ENCODE data around the gene HSPH1.

HSPH1 gene

DNA sequence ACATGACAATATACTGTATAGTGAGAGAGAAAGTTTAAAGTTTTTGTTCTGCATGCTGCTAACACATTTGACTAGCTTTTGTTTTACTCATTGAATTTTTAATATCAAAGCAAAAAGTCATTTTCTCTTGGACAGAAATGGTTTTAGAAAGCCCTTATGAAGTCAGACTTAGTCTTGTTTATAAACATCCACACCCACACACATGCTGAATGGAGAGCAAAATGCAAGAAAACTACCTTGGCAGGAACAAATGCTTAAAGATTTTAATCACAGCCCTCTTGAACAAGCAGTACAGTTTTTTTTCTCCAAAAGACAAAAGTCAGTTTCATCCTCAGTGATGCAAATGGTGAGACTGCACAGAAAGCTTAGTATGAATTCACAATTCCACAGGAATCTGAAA is 25.0 kb downstream of the HSPH1 start:
- no peak overlapping the region for H3K4me3 ChIP-seq (ENCODE audit: low read depth, low read length)
- DNase-seq (ENCODE audit: low read depth), result no peak

GRCh38 chr13:31134039-31134711 is 27.5 kb downstream of the HSPH1 start:
- no peak overlapping the region for H3K4me3 ChIP-seq (ENCODE audit: low read depth, low read length)
- no peak for DNase-seq (ENCODE audit: low read depth)

DNA sequence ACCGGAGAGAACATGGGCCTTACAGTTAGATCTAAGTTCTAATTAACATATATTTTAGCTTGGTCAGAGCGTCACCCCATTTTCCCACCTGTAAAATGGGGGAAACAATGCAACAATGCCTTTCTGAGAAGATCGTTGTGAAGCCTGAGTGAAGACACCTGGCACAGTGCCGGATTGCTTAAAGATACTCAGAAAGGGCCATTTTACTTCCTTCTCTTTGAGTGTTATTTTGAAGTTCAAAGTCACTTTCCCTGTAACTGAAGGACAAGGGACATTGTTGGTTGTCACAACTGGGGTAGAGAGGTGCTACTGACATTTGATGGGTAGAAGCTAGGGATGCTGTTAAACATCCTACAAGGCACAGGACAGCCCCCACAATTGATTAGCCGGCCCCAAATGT is 28.1 kb downstream of the HSPH1 start:
- no peak for DNase-seq (ENCODE audit: low read depth)
- H3K4me3 ChIP-seq (ENCODE audit: low read depth, low read length), result no peak overlapping the region

- no peak for DNase-seq (ENCODE audit: low read depth)
- H3K4me3 ChIP-seq (ENCODE audit: low read depth, low read length), result no peak overlapping the region
Measured at GRCh38 chr13:31131470-31131961, 30.2 kb downstream of the HSPH1 start.

DNA sequence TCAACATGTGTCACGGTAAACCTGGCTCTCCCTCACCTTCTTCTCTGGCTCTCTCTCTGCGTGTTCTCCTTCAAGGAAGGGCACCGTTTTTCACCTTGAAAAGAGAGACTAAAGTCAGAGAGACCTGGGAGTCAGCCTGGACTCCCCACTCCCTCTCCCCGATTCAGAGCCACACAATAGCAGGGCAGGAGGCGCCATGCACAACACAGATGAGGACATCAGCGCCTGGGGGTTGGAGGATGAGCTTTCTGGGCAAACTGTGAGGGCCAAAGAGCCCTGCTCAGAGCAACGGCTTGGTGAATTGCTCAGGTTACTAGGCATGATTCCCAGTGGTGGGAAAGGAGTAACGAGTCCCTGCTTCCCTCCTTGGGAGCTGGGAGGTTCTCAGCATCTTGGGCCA is 32.3 kb downstream of the HSPH1 start:
- no peak for DNase-seq (ENCODE audit: low read depth)
- no peak overlapping the region for H3K4me3 ChIP-seq (ENCODE audit: low read depth, low read length)

GRCh38 chr13:31124204-31124603 is 37.5 kb downstream of the HSPH1 start:
- no peak overlapping the region for H3K4me3 ChIP-seq (ENCODE audit: low read depth, low read length)
- no peak for DNase-seq (ENCODE audit: low read depth)

GRCh38 chr13:31122544-31123260 is 39.0 kb downstream of the HSPH1 start:
- DNase-seq (ENCODE audit: low read depth), result no peak

DNA sequence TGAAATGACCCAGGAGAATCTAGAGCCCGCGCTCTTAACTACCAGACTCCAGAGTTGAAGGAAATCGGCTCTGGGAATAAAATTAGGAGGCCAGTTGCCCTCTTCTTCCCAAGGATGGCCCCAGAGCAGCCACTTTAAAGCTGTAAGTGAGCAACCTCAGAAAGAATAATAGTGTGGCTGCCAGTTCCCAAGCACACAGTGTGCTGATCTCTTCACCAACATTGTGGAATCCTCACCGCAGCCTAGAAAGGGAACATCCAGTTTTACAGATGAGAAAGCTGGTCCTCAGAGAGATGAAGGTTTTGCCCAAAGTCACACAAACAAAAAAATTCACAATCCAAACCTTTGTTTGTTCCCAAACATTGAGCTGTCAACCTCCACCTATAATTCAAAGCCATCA is 39.6 kb downstream of the HSPH1 start:
- DNase-seq (ENCODE audit: low read depth), result no peak
- no peak overlapping the region for H3K4me3 ChIP-seq (ENCODE audit: low read depth, low read length)

More at GRCh38 chr13:31122544-31123260, 39.0 kb downstream of the HSPH1 start:
- no peak overlapping the region for H3K4me3 ChIP-seq (ENCODE audit: low read depth, low read length)

DNA sequence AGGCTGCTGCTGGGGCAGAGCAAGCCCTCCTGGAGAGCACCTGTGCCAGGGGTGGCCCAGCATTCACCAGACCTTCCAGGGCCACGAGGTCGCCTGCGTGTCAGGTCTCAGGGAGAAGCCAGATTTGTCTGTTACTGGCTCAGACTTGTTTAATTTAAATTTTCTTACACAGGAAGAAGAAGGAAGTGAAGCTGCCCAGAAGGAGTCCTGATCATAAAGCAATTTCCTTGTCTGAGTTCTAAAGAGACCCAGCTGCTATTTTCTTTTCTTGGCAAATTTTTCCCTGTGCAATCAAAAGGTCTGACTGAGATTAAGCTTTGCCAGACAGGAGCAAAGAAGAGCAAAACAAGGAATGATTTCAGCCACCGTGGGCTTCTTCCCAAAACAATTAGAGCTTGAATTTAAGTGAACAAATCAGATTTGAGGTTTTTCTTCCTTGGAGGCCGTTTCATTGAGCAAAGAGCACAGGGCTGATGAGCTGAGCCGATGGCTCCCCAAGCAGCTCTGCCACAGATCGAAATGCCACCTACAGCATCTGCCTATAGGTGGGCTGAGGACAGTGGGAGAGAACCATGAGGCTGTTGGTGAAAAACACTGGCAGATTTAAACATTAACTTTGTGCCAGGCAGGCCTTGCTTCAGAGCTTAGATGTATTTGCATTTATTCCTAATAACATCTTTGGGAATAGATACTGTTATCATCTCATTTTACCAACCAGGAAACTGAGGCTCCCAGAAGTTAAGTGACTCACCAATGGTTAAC is 40.1 kb downstream of the HSPH1 start:
- H3K4me3 ChIP-seq (ENCODE audit: low read depth, low read length), result no peak overlapping the region
- DNase-seq (ENCODE audit: low read depth), result no peak

- H3K4me3 ChIP-seq (ENCODE audit: low read depth, low read length), result no peak overlapping the region
- DNase-seq (ENCODE audit: low read depth), result no peak
Measured at GRCh38 chr13:31119966-31120700, 41.6 kb downstream of the HSPH1 start.

- H3K4me3 ChIP-seq (ENCODE audit: low read depth, low read length), result no peak overlapping the region
- DNase-seq (ENCODE audit: low read depth), result no peak
Measured at GRCh38 chr13:31119526-31119925, 42.2 kb downstream of the HSPH1 start.

DNA sequence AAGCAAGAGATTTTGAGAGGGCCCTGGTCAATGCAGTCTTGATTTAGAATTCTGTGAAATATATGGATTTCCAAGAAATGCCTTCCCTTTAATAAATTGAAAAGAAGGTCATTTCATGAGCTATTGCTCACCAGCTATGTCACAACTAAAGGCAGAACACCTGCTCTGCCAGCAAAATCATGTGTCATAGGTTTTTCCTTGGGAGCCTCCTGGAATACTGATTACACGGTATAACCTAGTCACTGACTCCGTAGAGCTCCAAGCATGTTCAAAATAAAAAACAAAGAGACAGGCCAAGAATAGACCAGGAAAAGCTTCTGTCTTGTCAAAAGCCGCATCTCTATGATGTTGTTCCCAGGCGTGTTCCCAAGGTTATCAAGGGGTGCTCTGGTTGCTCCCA is 45.5 kb downstream of the HSPH1 start:
- H3K4me3 ChIP-seq (ENCODE audit: low read depth, low read length), result no peak overlapping the region
- DNase-seq (ENCODE audit: low read depth), result no peak

- DNase-seq (ENCODE audit: low read depth), result no peak
- H3K4me3 ChIP-seq (ENCODE audit: low read depth, low read length), result no peak overlapping the region
Measured at GRCh38 chr13:31115616-31116015, 46.1 kb downstream of the HSPH1 start.

DNA sequence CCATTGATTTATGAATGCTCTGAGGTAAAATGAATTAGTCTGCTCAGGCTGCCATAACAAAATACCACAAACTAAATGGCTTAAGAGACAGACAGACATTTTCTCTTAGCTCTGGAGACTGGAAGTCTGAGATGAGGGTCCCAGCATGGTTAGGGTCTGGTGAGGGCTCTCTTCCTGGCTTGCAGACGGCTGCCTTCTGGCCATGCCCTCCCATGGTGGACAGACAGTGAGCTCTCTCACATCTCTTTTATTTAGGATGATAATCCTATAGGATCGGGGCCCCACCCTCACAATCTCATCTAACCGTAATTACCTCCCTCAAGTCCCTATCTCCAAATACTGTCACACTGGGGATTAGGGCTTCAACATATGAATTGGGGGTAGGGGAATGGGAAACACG is 47.1 kb downstream of the HSPH1 start:
- no peak overlapping the region for H3K4me3 ChIP-seq (ENCODE audit: low read depth, low read length)
- no peak for DNase-seq (ENCODE audit: low read depth)

GRCh38 chr13:31111136-31111535 is 50.6 kb downstream of the HSPH1 start:
- DNase-seq (ENCODE audit: low read depth), result peak; percentile 37
- no peak overlapping the region for H3K4me3 ChIP-seq (ENCODE audit: low read depth, low read length)

DNA sequence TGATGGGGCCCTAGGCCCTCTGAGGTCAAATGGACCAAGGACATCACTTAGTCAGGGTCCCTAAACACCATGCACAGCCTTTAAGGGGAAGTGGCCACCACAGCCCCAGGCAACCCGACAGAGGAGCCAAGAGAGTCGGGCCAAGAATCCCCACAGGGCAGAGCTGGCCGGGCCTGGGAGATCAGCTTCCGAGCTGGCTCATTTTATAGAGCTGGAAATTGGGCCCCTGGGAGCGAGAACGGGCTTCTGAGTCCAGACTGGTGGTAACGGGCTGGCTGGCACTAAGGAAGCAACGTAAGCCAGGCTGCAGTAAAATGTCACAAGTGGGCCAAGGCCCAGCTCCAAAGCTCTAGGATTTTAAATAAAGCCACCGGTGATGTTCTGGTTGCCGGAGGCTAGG is 51.1 kb downstream of the HSPH1 start:
- no peak overlapping the region for H3K4me3 ChIP-seq (ENCODE audit: low read depth, low read length)
- no peak for DNase-seq (ENCODE audit: low read depth)

GRCh38 chr13:31110169-31110568 is 51.5 kb downstream of the HSPH1 start:
- no peak for DNase-seq (ENCODE audit: low read depth)
- H3K4me3 ChIP-seq (ENCODE audit: low read depth, low read length), result no peak overlapping the region

GRCh38 chr13:31107109-31107508 is 54.6 kb downstream of the HSPH1 start:
- DNase-seq (ENCODE audit: low read depth), result no peak

GRCh38 chr13:31105856-31106255 is 55.8 kb downstream of the HSPH1 start:
- no peak for DNase-seq (ENCODE audit: low read depth)
- H3K4me3 ChIP-seq (ENCODE audit: low read depth, low read length), result no peak overlapping the region

More at GRCh38 chr13:31107109-31107508, 54.6 kb downstream of the HSPH1 start:
- no peak overlapping the region for H3K4me3 ChIP-seq (ENCODE audit: low read depth, low read length)
